Progenitor cell of endocrine pancreas (in vitro differentiated cells): ENCODE measurements around the gene C7orf33. TPM values are rescaled to one million over a fixed set of nuclear protein-coding genes. Genes with fewer than 3 reads are reported as not detected.

Experiments used
- DNase-seq: peaks from one replicate; pipeline ENCODE4 v3.0.0; 2021; ENCODE audit warnings: low spot score; ENCODE audit not compliant: unreplicated experiment
- H3K27ac Mint-ChIP-seq: 2 replicates; pipeline ENCODE4 v1.8.0; 2021; ENCODE audit warnings: mild to moderate bottlenecking, moderate library complexity, mixed read lengths
- H3K27me3 Mint-ChIP-seq: 2 replicates; pipeline ENCODE4 v1.8.0; 2021; ENCODE audit warnings: mixed read lengths
- H3K36me3 Mint-ChIP-seq: 2 replicates; pipeline ENCODE4 v1.8.0; 2022; ENCODE audit warnings: mixed read lengths; ENCODE audit not compliant: insufficient read depth
- H3K4me1 Mint-ChIP-seq: 2 replicates; pipeline ENCODE4 v1.8.0; 2021; ENCODE audit warnings: low read depth, mixed read lengths
- H3K4me3 Mint-ChIP-seq: 2 replicates; pipeline ENCODE4 v1.8.0; 2021; ENCODE audit warnings: low read depth, mild to moderate bottlenecking, moderate library complexity, mixed read lengths
- H3K9me3 Mint-ChIP-seq: 2 replicates; pipeline ENCODE4 v1.8.0; 2021; ENCODE audit warnings: low read depth, mixed read lengths
- total RNA-seq: library from RNA; stranded (reverse); gene quantifications from 2 replicates; pipeline ENCODE4 v1.2.1, GENCODE V29; 2021
- TF ChIP-seq, protein P1 (sequence below): fragments of 200-600 bp; sonication (generic); IDR thresholded peaks from one replicate; pipeline ENCODE4 v1.5.0; 2021; ENCODE audit warnings: antibody characterized with exemption, mild to moderate bottlenecking; ENCODE audit not compliant: unreplicated experiment

Gene C7orf33
- total RNA-seq, 1 donor from 2014 or later, result not detected

DNA sequence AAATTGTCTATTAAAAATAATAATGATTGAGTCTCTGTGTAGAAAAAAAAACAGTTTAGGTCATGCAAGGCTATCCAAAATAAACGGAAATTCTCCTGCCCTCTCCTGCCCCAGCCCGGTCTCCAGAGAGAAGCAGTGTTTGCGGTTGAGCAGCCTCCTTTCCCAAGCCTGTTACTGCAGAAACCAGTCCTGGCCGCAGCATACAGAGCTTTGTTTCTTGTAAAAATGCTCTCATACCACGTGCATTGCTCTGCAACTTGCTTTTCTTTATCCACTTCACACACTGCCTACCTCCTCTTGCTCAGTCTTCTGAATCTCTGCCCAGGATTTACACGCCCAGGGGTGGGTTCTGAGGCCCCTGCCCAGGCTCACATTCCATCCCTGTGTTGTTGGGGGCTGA lies 73.8 kb downstream of the C7orf33 start:
- TF ChIP-seq, protein P1, sequence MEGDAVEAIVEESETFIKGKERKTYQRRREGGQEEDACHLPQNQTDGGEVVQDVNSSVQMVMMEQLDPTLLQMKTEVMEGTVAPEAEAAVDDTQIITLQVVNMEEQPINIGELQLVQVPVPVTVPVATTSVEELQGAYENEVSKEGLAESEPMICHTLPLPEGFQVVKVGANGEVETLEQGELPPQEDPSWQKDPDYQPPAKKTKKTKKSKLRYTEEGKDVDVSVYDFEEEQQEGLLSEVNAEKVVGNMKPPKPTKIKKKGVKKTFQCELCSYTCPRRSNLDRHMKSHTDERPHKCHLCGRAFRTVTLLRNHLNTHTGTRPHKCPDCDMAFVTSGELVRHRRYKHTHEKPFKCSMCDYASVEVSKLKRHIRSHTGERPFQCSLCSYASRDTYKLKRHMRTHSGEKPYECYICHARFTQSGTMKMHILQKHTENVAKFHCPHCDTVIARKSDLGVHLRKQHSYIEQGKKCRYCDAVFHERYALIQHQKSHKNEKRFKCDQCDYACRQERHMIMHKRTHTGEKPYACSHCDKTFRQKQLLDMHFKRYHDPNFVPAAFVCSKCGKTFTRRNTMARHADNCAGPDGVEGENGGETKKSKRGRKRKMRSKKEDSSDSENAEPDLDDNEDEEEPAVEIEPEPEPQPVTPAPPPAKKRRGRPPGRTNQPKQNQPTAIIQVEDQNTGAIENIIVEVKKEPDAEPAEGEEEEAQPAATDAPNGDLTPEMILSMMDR, result no peak
- H3K27me3 Mint-ChIP-seq, result no peaks in the 10 kb centered on the region
- no peak for DNase-seq
- H3K4me1 Mint-ChIP-seq, result no peaks in the 10 kb centered on the region
- H3K4me3 Mint-ChIP-seq, result no peak overlapping the region
- no peaks in the 10 kb centered on the region for H3K36me3 Mint-ChIP-seq
- no peak overlapping the region for H3K27ac Mint-ChIP-seq
- H3K9me3 Mint-ChIP-seq, result peaks cover 3% of the 10 kb centered on the region

DNA sequence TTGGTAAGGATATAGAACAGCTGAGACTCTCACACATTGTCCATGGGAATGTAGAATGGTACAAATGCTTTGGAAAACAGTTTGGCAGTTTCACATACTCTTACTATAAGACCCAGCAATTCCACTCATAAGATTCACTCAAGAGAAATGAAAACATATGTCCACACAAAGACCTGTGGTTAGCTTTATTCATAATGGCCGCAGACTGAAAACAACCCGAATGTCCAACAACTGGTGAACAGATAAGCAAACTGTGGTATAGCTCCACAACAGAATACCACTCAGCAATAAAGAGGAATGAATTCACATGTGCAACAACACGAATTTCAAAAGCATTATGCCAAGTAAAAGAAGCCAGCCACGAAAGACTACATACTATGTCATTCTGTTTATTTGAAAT lies 74.7 kb downstream of the C7orf33 start:
- Mint-ChIP-seq H3K4me3 (no peak overlapping the region), H3K27me3 (no peaks in the 10 kb centered on the region), H3K36me3 (no peaks in the 10 kb centered on the region), H3K27ac (no peak overlapping the region), H3K4me1 (no peaks in the 10 kb centered on the region), H3K9me3 (peaks cover 3% of the 10 kb centered on the region)
- no peak for DNase-seq
- TF ChIP-seq, protein P1, result no peak

Other genes with a start within 250 kb of the C7orf33 start
- gene CUL1, start 108.1 kb downstream of the C7orf33 start, total RNA-seq, result 58.8 and 58.9 TPM in 2 replicates